Astrocyte (in vitro differentiated cells and primary cell): ENCODE results near the gene WWC2. TPM values are rescaled to one million over a fixed set of nuclear protein-coding genes. Genes with fewer than 3 reads are reported as not detected.

ENCODE experiments used
- DNase-seq: peaks from one replicate; pipeline ENCODE4 v3.0.0-alpha.2; 2010; ENCODE audit warnings: low read depth
- FAIRE-seq: peaks from 2 replicates; lab custom pipeline; 2011; peaks lifted over from hg19 to GRCh38; lab: Jason Lieb, UNC
- H2AFZ ChIP-seq: 2 replicates; pipeline ENCODE4 v1.6.0; 2012; ENCODE audit warnings: low read depth, low read length, inconsistent platforms
- H3K27ac ChIP-seq: 2 replicates; pipeline ENCODE4 v1.5.1; 2011; ENCODE audit warnings: low read depth, low read length, inconsistent platforms
- H3K27me3 ChIP-seq: 2 replicates; pipeline ENCODE4 v1.6.0; 2011; ENCODE audit warnings: low read length, inconsistent platforms; ENCODE audit not compliant: insufficient read depth
- H3K36me3 ChIP-seq: 2 replicates; pipeline ENCODE4 v1.5.1; 2011; ENCODE audit warnings: low read length, inconsistent platforms; ENCODE audit not compliant: insufficient read depth
- H3K4me1 ChIP-seq: 2 replicates; pipeline ENCODE4 v1.5.1; 2011; ENCODE audit warnings: low read length, inconsistent platforms; ENCODE audit not compliant: insufficient read depth
- H3K4me2 ChIP-seq: 2 replicates; pipeline ENCODE4 v1.6.0; 2012; ENCODE audit warnings: low read length, inconsistent platforms
- H3K4me3 ChIP-seq: 2 replicates; pipeline ENCODE4 v1.5.1; 2011; ENCODE audit warnings: low read depth, mild to moderate bottlenecking, low read length, inconsistent platforms; ENCODE audit not compliant: insufficient read depth
- H3K79me2 ChIP-seq: 2 replicates; pipeline ENCODE4 v1.6.0; 2012; ENCODE audit warnings: mild to moderate bottlenecking, low read length, inconsistent platforms; ENCODE audit not compliant: insufficient read depth
- H3K9ac ChIP-seq: 2 replicates; pipeline ENCODE4 v1.6.0; 2012; ENCODE audit warnings: mild to moderate bottlenecking, low read length, inconsistent platforms
- H3K9me3 ChIP-seq: 2 replicates; pipeline ENCODE4 v1.5.1; 2012; ENCODE audit warnings: low read depth, mild to moderate bottlenecking, low read length, inconsistent platforms; ENCODE audit not compliant: insufficient read depth
- H4K20me1 ChIP-seq: 2 replicates; pipeline ENCODE4 v1.6.0; 2012; ENCODE audit warnings: low read length, inconsistent platforms; ENCODE audit not compliant: insufficient read depth
- H3K27ac Mint-ChIP-seq: one replicate; pipeline ENCODE4 v1.8.0; 2021; ENCODE audit warnings: mild to moderate bottlenecking, mixed read lengths; ENCODE audit not compliant: unreplicated experiment
- H3K27me3 Mint-ChIP-seq: one replicate; pipeline ENCODE4 v1.8.0; 2021; ENCODE audit warnings: low read depth, mixed read lengths; ENCODE audit not compliant: unreplicated experiment
- H3K36me3 Mint-ChIP-seq: one replicate; pipeline ENCODE4 v1.8.0; 2021; ENCODE audit warnings: low read depth, mixed read lengths; ENCODE audit not compliant: unreplicated experiment
- H3K4me1 Mint-ChIP-seq: one replicate; pipeline ENCODE4 v1.8.0; 2021; ENCODE audit warnings: low read depth, mixed read lengths; ENCODE audit not compliant: unreplicated experiment
- H3K4me3 Mint-ChIP-seq: one replicate; pipeline ENCODE4 v1.8.0; 2021; ENCODE audit warnings: mild to moderate bottlenecking, moderate library complexity, mixed read lengths; ENCODE audit not compliant: unreplicated experiment
- H3K9me3 Mint-ChIP-seq: one replicate; pipeline ENCODE4 v1.8.0; 2021; ENCODE audit warnings: mild to moderate bottlenecking, mixed read lengths; ENCODE audit not compliant: unreplicated experiment
- EZH2 ChIP-seq: IDR thresholded peaks from 2 replicates; pipeline ENCODE4 v1.6.1; 2012; ENCODE audit warnings: mild to moderate bottlenecking, low read length, inconsistent platforms; ENCODE audit not compliant: insufficient read depth
- total RNA-seq: library from RNA; stranded (reverse); gene quantifications from 2 replicates; pipeline ENCODE4 v1.2.1, GENCODE V29; 2021
- TF ChIP-seq, protein P1 (sequence below): IDR thresholded peaks from 2 replicates; pipeline ENCODE4 v1.5.1; 2011; ENCODE audit warnings: low read depth, mild to moderate bottlenecking, inconsistent platforms, low read length, moderate library complexity; ENCODE audit not compliant: insufficient read depth

The WWC2 gene
- total RNA-seq, 1 donor from 2014 or later, result 62.6 TPM

DNA sequence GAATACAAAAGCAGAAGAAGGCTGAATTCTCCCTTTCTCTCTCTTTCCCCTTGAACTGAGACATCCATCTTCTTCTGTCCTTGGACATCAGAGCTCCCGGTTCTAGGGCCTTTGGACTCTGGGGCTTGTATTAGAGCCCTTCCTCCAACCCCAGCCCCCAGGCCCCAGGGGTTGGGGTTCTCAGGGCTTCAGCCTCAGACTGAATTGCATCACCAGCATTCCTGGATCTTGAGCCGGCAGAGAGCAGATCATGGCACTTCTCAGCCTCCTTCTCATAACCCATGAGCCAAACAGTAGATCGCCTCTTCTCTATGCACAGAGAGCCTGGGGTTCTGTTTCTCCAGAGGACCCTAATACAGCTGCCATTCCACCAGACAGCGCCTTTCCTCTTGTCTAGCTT, 248.5 kb downstream of the WWC2 start:
- H3K4me3 Mint-ChIP-seq, result no peak overlapping the region
- Histone ChIP-seq H4K20me1 (no peaks in the 10 kb centered on the region), H3K4me2 (no peak overlapping the region), H3K4me3 (no peak overlapping the region), H3K79me2 (no peaks in the 10 kb centered on the region), H3K36me3 (no peaks in the 10 kb centered on the region), H3K4me1 (peaks cover 25% of the 10 kb centered on the region), H2AFZ (no peak overlapping the region), H3K9me3 (no peaks in the 10 kb centered on the region), H3K27me3 (no peaks in the 10 kb centered on the region), H3K27ac (no peak overlapping the region), H3K9ac (no peak overlapping the region)
- H3K27ac Mint-ChIP-seq, result no peak overlapping the region
- peak; percentile 18 for DNase-seq
- H3K4me1 Mint-ChIP-seq, result peaks cover 8% of the 10 kb centered on the region
- FAIRE-seq, result no peak
- TF ChIP-seq EZH2, result no peak
- TF ChIP-seq, protein P1, sequence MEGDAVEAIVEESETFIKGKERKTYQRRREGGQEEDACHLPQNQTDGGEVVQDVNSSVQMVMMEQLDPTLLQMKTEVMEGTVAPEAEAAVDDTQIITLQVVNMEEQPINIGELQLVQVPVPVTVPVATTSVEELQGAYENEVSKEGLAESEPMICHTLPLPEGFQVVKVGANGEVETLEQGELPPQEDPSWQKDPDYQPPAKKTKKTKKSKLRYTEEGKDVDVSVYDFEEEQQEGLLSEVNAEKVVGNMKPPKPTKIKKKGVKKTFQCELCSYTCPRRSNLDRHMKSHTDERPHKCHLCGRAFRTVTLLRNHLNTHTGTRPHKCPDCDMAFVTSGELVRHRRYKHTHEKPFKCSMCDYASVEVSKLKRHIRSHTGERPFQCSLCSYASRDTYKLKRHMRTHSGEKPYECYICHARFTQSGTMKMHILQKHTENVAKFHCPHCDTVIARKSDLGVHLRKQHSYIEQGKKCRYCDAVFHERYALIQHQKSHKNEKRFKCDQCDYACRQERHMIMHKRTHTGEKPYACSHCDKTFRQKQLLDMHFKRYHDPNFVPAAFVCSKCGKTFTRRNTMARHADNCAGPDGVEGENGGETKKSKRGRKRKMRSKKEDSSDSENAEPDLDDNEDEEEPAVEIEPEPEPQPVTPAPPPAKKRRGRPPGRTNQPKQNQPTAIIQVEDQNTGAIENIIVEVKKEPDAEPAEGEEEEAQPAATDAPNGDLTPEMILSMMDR, result no peak
- H3K27me3 Mint-ChIP-seq, result peaks cover 2% of the 10 kb centered on the region
- peaks cover 4% of the 10 kb centered on the region for H3K9me3 Mint-ChIP-seq
- H3K36me3 Mint-ChIP-seq, result peaks cover 2% of the 10 kb centered on the region

DNA sequence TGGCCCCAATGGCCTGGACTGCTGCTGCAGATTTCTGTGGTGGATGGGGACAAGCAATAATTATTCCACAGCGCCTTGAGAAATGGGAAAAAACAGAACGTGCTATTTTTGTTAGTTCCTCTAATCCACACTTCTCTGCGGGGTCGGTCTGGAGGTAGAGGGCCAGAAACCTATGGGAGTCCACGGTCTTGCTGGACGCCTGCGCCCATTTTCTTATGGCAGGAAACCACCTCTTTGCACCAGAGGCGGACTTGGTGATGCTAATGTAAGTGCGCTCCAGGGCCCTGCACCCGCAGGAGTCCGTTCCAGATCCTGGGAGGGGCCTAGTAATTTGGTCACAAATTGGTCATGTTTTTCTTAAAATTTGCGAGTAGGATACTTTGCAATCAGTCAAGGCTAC, 249.1 kb downstream of the WWC2 start:
- H3K36me3 ChIP-seq, result no peaks in the 10 kb centered on the region
- H3K9ac ChIP-seq, result no peak overlapping the region
- Mint-ChIP-seq H3K27me3 (peaks cover 2% of the 10 kb centered on the region), H3K36me3 (peaks cover 2% of the 10 kb centered on the region), H3K9me3 (peaks cover 4% of the 10 kb centered on the region), H3K27ac (no peak overlapping the region), H3K4me3 (no peak overlapping the region), H3K4me1 (peaks cover 8% of the 10 kb centered on the region)
- DNase-seq (no peak), FAIRE-seq (no peak)
- H3K27me3 ChIP-seq, result no peaks in the 10 kb centered on the region
- H3K4me3 ChIP-seq, result no peak overlapping the region
- no peak overlapping the region for H3K4me2 ChIP-seq
- no peak overlapping the region for H3K27ac ChIP-seq
- H3K79me2 ChIP-seq, result no peaks in the 10 kb centered on the region
- H4K20me1 ChIP-seq, result no peaks in the 10 kb centered on the region
- H3K4me1 ChIP-seq, result peaks cover 25% of the 10 kb centered on the region
- no peaks in the 10 kb centered on the region for H3K9me3 ChIP-seq
- H2AFZ ChIP-seq, result no peak overlapping the region
- TF ChIP-seq EZH2, result no peak
- TF ChIP-seq, protein P1, result no peak

DNA sequence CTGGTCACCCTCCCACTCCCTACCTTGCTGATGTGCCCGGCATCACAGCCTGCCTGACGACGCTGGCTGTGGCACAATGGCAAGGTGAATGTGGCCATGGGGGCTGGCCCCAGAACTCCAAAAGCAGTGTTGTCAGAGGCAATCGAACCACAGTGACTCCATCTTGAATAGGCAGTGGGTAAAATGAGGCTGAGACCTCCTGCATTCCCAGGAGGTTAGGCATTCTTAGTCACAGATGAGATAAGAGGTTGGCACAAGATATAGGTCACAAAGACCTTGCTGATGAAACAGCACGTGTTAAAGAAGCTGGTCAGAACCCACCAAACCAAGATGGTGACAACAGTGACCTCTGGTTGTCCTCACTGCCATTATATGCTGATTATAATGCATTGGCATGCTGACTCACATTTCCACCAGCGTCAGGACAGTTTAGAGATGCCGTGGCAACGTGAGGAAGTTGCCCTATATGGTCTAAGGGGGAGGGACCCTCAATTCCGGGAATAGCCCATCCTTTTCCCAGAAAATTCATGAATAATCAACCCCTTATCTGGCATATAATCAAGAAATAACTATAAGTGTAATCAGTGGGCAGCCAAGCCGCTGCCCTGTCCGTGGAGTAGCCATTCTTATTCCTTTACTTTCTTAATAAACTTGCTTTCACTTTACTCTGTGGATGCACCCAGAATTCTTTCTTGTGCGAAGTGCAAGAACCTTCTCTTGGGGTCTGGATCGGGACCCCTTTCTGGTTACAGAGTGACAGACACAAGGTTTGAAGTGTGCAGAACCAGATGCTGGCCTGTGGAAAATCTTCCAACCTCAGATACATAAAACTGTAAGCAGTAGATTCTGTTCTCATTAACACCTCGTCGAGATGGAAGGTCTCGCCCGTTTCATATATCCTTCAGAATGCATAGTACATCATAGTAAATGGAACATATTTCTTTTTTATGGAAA, 249.9 kb downstream of the WWC2 start:
- Histone ChIP-seq H3K36me3 (no peaks in the 10 kb centered on the region), H3K9ac (peak overlapping the region; percentile 27), H3K27me3 (no peaks in the 10 kb centered on the region), H3K9me3 (no peaks in the 10 kb centered on the region), H3K4me2 (peak overlapping the region; percentile 46), H4K20me1 (no peaks in the 10 kb centered on the region), H3K4me1 (peaks cover 25% of the 10 kb centered on the region), H2AFZ (no peak overlapping the region), H3K4me3 (no peak overlapping the region), H3K79me2 (no peaks in the 10 kb centered on the region), H3K27ac (peak overlapping the region; percentile 66)
- Mint-ChIP-seq H3K9me3 (peaks cover 4% of the 10 kb centered on the region), H3K36me3 (peaks cover 2% of the 10 kb centered on the region), H3K27ac (no peak overlapping the region), H3K4me1 (peaks cover 8% of the 10 kb centered on the region), H3K4me3 (no peak overlapping the region), H3K27me3 (no peaks in the 10 kb centered on the region)
- FAIRE-seq, result peak; percentile 100
- no peak for TF ChIP-seq EZH2
- TF ChIP-seq, protein P1, result no peak
- peak; percentile 95 for DNase-seq
